COR-L47 (cell line): ENCODE data around the gene PKN3.
"Not testable (repeated sequence)": the region's sequence is repeated elsewhere in the genome, so short reads cannot be mapped to it uniquely, and the experiment has no call there.

Source experiments
- DNase-seq: peaks from one replicate; lab custom pipeline; 2025; lab: John Stamatoyannopoulos, UW

Gene PKN3

DNA sequence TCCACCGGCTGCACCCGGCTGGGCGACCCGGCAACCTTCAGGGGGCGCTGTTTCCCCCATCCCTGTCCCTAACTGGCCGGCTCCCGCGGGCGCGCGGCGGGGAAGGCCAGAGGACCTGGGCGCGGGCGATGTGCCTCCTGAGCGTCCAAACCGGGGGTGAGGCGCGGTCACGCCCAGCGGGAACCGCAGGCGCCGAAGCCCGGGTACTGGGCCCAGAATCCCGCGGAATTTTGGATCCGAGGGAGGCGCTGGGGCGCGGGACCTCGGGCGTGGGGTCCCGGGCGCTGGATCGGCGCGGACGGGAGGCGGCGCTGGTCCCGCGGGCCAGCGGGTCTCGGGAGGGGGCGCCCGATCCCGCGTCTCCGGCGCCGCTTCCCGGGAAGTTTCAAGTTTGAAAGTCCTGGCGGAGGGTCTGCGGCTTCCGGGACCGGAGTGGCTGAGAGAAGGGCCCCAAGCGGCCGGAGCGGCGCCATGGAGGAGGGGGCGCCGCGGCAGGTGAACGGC, at the start of gene PKN3:
TSS of gene PKN3 (plus strand) at position 59 of the 504 bp plus-strand sequence. CDS start at position 472, 413 bp downstream.
- DNase-seq, result peak; percentile 35

DNA sequence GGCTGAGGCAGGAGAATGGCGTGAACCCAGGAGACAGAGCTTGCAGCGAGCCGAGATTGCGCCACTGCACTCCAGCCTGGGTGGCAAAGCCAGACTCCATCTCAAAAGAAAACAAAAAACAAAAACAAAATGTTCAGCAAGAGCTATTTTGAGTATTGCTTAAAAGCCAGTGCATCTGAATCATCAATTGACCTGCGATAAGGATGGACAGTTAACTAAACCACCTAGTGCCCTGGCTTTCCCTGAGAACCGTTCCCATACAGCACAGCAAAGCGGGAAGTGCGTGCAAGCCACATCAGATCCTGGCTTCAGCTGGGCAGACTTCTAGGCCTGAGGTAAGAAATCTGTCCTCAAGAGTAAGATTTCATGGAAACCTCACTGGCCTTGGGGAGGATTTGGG, 48.4 kb upstream of the PKN3 start:
- DNase-seq, result no peak

DNA sequence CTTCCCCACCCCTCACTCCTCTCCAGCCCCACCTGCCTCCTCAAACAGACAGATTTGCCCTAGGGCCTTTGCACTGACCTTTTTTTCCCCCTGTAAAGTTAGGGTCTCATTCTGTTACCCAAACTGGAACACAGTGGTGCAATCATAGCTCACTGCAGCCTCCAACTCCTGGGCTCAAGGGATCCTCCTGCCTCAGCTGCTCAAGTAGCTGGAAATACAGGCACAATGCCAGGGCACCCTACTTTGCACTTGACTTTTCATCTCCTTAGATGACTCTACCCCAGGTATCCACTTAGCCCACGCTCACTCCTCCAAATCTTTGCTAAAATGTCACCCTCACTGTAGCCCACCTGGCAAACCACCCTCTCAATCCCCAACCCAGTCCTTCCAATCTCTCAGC, 47.8 kb upstream of the PKN3 start:
- no peak for DNase-seq

DNA sequence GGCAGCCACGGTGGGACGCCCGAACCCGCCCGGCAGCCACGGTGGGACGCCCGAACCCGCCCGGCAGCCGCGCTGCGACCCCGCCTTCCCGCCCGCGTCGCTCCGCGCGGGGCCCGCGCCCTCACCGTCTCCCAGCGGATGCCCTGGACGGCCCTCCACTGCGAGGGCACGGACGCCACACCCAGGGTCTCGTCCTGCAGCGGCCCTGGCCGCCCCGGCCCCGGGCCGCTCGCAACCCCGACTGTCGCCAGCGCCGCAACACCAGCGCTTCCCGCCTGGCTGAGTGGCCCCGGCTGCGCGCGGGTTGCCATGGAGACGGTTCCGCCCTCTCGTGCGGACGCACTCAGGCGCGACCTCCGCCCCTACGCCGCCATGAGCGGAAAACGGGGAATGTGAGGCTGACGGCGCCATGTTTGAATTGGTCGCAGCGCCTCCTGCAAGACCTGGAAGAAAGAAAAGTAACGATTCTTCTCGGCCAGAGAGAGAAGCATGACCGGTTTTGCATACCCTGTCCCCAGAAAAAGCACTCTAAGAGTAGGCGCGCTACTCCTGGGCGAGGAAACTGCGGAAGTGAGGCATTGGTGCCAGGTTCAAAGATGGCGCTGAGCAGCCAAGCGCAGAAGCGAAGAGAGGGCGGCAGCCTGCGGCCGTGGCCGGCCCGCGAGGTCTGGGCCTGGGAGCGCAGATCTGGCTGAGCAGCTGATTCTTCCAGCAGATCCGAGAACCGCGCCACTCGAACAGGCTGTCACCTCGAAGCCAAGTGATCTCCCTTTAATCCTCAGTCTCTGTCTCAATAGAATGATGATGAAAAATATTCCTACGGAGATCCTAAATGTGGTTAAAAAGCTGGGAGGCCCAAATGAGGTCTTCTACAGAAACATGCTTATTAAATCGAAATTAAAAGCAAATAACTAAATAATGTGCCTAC, 45.6 kb upstream of the PKN3 start, which contains the start of gene DYNC2I2:
TSS of gene DYNC2I2 (minus strand) at position 432 of the 928 bp plus-strand sequence. CDS start at position 311, 121 bp downstream.
- DNase-seq, result peak; percentile 93

DNA sequence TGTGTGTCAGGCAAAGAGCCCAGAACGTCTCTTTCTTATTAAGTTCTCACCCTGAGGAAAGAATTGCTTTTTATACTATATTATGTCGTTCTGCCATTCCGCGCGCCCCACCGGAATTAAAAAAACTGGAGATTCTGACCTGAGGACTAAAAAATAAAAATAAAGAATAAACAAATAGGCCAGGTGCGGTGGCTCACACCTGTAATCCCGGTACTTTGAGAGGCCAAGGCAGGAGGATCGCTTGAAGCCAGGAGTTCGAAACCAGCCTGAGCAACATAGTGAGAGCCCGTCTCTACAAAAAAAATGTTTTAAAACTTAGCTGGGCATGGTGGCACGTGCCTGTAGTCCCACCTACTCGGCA, 45.0 kb upstream of the PKN3 start:
- no peak for DNase-seq

DNA sequence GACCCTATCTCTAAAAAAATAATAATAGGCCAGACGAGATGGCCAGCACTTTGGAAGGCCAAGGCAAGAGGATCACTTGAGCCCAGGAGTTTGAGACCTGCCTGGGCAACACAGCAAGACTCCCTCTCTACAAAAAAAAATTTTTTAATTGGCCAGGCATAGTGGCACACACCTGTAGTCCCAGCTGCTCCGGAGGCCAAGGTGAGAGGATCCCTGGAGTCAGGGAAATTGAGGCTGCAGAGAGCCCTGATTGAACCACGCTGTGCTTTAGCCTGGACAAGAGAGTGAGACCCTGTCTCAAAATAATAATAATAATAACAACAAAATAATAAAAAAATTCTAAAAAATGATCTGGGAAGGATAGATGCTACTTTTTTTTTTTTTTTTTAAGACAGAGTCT, 44.5 kb upstream of the PKN3 start:
- no peak for DNase-seq

DNA sequence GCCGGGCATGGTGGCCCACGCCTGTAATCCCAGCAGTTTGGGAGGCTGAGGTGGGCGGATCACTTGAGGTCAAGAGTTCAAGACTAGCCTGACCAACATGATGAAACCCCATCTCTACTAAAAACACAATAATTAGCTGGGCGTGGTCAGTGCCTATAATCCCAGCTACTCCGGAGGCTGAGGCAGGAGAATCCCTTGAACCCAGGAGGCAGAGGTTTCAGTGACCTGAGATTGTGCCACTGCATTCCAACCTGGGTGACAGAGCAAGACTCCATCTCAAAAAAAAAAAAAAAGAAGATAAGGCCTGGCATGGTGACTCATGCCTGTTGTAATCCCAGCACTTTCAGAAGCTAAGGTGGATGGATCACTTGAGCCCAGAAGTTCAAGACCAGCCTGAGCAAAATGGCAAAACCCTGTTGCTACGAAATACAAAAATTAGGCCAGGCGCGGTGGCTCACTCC, 35.8 kb upstream of the PKN3 start:
- DNase-seq, result not testable (repeated sequence)

DNA sequence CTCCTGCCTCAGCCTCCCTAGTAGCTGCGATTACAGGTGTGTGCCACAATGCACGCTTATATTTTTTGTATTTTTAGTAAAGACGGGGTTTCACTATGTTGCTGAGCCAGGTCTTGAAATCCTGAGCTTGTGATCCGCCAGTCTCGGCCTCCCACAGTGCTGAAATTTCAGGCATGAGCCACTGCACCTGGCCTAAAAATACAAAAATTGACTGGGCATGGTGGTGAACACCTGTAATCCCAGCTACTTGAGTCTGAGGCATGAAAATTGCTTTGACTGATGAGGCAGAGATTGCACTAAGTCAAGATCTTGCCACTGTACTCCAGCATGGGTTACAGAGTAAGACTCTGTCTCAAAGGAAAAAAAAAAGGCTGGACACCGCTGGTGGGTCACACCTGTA, 32.5 kb upstream of the PKN3 start:
- no peak for DNase-seq

DNA sequence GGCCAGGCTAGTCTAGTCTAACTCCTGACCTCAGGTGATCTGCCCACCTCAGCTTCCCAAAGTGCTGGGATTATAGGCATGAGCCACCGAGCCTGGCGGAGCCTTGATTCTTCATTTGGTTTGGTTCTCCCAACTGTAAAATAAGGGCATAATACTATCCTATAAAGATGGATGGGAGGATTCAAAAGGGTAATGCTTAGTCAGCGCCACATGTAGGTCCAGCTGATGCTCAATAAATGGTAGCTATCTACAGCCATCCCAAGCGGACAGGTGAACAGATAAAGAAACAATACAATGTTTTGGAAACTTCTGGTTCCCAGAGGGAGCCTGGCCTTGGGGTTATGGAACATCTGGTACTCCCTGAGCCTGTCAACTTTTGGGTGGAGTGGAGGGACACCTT, 26.9 kb upstream of the PKN3 start:
- DNase-seq, result no peak

DNA sequence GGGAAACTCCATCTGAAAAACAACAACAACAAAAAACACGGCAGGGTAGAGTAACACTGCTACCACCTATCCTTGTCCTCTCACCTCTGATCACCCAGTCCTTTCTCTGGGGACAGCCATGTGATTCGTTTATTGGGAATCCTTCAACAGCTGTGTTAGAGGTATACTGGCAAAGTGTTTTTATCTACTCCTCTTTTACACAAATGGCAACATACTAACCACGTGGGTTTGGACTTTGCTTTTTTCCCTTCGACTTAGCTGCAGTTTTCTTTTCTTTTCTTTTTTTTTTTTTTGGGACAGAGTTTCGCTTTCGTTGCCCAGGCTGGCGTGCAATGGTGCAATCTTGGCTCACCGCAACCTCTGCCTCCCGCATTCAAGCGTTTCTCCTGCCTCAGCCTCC, 24.5 kb upstream of the PKN3 start:
- DNase-seq, result no peak

DNA sequence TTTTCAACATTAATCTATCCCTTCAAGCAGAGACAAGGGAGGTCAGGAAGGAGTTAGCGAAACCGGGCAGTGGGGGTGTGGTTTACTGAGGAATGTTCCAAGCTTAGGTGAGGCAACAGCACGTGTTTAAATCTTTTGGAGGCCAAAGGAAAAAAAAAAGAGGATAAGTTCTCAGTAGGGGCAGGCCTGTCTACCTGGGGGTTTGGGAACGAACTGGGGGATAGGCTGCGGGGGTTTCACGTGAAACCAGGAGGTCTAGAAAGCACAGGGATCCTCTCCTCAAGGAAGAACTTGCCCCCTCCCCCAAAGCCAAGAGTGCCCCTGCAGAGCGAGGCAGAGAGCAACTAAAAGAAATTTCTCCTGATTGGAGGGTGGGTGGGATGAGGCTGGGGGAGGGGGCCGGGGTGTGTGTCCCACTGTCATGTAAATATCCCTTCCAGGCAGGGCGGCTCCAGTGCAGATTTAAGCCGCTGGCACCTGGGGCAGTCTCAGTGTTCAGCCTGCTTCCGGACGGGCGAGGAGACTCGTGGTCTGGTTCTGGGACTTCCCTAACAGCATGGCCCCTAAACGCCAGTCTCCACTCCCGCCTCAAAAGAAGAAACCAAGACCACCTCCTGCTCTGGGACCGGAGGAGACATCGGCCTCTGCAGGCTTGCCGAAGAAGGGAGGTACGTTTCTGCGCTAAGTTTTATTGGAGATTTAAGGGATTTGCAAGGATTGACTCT, 18.8 kb upstream of the PKN3 start:
- DNase-seq, result peak; percentile 9

DNA sequence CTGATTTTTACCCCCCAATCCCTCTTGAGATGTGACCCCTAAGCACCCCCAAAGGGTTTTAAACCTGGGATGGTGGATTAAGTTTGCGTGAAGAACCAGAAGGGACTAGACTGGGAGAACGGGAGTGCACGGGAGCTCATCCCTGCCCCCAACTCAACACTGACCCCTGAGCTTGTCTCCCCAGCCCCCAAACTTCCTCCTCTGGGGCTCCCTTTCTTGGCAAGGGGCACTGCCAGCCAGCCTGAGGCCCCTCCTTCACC, 18.3 kb upstream of the PKN3 start:
- no peak for DNase-seq

DNA sequence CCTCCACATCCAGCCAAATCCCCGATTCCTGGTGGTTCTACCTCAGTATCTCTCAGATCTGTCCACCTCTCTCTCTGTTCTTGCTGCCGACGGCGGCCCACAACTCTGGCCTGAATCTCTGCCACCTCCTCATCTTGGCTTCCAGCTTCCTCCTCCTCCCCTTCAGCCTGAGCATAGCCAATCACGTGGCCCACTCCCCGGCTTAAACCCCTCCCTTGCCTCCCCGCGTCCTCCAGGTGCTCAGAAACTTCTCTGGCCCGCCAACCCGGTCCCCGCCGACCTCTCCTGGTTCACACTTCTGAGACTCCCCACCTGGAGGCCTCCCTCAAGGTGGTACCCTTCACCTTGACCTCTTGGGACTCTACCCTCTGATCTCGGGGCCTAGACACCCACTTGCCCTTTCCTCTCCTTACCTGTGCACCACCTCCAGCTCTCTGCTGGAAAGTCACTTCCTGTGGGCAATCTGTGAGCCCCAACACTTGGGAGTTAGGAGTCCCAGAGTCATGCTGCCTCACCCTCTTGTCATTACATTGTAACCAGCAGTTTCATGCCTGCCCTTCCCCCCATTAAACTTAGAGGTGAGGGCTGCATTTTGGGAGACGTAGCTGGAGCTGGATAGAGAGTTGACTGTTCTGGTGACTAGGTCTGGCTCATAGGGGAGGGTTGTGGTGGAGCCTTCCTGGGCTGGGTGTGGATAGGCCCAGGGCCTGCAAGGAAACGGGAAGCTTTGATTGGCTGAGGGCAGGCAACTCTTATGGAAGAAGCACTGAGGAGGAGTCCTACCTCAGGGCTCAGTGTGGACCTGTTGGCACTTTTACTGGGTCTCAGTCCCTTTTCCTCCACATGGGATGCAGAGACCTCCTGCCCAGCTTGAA, 17.7 kb upstream of the PKN3 start:
- DNase-seq, result peak; percentile 65

DNA sequence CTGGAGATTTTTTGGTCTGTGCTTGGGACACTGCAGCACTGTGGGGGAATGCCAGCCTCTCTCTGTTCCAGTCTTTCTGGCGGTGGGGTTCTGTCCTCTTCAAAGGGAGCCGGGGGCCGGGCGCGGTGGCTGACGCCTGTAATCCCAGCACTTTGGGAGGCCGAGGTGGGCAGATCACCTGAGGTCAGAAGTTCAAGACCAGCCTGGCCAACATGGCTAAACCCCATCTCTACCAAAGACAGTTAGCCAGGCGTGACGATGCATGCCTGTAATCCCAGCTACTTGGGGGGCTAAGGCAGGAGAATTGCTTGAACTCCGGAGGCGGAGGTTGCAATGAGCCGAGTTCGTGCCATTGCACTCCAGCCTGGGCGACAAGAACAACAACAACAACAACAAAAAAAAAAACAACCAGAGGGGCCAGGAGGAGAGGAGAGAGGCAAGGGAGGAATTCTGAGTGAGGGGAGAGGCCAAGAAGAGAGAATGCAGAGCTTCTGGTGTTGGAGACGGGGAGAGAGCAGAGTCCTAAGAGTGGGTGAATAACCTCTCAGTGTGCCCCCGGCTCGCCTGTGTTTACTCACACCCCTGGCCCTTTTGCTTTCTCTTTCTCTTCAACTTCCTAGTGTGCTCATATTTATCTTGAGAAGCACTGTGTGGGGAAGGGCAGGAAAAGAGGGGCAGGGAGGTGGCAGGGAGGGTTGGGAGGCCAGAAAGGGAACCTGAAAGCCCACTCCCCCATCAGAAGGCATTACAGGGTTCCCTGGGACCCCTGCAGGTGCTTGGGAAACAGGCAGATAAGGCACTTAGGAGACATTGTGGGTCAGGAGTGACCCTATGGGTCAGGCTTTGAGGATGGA, 16.4 kb upstream of the PKN3 start:
- no peak for DNase-seq

DNA sequence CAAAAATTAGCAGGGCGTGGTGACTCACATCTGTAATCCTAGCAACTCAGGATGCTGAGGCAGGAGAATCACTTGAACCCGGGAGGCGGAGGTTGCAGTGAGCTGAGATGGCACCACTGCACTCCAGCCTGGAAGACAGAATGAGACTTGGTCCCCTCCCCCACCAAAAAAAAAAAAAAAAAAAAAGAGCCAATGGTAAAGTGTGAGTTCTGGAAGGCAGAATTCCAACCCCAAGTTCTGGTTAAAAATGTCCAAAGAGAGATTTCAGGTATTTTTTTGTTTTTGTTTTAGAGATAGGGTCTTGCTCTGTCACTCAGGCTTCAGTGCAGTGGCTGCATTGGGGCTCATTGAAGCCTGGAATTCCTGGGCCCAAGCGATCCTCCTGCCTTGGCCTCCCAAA, 14.8 kb upstream of the PKN3 start:
- no peak for DNase-seq

DNA sequence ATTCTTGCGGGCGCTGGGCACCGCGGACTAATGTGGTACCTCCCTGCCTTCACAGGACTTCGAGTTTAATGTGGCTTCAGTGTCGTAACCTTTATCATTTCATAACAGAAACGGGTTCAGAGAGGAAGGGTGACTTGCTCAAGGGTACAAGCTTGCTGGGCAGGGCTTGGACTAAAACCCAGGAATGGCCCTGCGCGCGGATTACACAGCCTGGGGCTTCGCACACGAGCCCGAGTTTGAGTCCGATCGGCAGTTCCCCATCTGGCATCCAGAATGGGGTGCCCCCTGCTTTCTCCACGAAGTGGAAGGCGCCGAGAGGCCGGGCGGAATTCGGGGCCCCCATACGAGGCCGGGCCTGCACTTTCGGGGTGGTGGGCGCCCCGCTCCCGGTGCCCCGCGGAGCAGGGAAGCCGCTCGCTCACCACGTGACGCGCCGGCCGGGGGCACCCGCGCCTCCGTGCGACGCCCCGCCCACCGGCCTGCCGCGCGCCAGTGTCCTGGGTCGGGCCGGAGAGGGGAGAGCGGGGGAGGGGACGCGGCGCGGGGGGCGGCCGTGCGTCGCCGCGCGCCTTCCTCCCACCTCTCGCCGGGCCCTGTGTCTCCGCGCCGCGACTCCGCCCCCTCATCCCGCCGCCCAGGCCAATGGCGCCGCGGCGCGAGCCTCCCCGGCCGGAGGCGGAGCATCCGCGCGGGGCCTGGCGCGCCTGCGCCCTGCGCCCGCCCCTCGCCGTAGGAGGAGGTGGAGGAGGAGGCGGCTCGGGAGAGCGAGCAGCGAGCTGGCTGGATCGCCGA, 13.6 kb upstream of the PKN3 start, which contains the start of gene SET:
TSS of gene SET (plus strand) at position 722 of the 792 bp plus-strand sequence. CDS start 361 bp downstream, outside the sequence.
- peak; percentile 91 for DNase-seq

DNA sequence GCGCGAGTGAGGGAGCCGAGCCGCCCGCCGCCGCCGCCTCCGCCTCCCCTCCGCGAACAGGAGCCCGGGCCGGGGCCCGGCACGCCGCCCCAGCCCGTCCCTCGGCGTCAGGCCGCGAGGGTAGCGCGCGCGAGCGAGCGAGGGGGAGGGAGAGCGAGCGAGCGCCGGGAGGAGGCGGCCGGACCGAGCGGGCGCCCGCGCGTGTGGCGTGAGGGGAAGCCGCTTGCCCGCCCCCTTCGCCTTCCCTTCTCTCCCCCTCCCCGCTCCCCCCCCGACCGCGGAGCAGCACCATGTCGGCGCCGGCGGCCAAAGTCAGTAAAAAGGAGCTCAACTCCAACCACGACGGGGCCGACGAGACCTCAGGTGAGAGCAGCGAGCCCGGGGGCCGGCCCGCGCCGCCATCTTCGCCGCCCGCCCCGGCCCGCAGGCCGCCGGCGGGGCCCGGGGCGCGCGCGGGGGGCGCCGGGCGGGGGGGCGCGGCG, 13.0 kb upstream of the PKN3 start:
- peak; percentile 59 for DNase-seq

DNA sequence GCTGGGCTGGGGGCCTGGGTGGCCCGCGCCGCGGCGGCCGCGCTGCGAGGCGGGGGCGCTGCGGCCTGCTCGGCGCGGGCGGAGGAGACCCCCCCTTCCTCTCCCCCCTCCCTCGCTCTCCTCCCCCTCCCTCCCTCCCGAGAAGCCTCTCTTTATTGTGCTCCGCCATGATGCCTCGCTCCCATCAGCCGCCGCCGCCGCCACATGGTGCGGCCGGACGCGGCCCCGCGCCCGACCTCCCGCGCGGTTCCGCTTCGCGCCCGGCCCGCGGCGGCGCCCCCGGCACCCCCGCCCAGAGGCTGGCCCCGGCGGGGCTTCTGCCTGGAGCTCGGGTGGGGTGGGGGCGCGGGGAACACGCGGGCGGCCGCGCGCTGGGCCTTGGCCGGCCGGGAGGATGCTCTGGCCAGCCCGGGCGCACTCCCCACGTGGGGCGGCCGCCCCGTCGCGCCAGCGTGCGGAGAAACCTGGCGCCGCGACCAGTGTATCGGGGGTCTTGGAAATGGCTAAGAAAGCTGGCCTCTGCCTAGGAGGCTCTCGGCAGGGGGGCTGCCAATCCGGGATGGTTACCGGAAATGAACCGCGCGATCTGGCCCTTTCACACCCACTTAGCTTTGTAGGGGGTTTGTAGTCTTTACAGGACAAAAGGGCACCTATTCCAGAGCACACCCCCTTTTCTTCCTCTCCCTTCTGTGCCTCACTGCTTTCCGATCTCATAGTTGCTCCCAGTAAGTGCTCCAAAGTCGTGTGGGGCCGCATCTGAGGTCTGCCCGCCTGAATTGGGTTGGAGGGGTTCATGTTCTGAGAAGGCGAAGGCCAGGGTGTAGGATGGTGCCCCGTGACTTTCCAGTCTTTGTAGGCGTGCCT, 12.3 kb upstream of the PKN3 start:
- DNase-seq, result peak; percentile 68

DNA sequence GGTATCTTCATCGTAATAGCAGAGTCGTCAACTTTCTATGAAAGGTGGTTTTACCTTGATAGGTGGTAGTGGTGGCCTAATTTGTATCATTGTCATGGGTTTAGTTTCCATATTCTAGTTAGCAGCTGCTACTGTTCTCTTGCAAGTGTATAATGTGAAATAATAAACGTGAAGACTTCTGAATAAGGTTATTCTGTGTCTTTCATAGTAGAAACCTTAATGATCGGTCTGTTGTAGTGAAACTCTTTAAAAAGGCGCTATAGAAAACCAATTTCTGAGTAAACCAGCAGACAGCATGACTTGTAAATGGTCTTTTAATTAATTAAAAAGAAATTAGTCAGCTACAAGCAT, 11.6 kb upstream of the PKN3 start:
- no peak for DNase-seq
